Measurements from ENCODE around the gene VWA5B2.
"Not testable (repeated sequence)": the region's sequence is repeated elsewhere in the genome, so short reads cannot be mapped to it uniquely, and the experiment has no call there.

The VWA5B2 gene

DNA sequence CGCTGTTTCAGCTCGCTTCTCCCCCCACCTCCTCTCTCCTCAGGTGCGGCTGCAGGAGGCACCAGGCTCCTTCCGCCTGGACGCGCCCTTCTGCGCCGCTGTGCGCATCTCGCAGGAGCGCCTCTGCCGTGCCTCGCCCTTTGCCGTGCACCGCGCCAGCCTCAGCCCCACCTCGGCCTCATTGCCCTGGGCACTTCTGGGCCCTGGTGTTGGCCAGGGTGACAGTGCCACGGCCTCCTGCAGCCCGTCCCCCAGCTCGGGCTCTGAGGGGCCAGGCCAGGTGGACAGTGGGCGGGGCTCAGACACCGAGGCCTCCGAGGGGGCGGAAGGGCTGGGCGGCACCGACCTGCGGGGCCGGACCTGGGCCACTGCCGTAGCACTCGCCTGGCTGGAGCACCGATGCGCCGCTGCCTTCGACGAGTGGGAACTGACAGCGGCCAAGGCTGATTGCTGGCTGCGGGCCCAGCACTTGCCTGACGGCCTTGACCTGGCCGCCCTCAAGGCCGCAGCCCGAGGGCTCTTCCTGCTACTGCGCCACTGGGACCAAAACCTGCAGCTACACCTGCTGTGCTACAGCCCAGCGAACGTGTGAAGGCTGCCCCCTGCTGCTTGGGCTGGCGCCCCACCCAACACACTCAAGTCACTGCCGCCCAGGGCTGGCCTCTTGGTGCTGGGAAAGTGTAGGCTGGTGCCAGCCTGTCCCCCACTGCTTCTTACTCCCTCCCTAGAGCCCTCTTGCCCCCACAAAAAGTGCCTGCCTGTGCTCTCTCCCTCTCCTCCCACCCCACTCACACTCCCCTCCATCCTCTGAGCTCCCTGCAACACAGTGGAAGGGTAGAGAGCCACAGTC lies 12.3 kb downstream of the VWA5B2 start:
- peak; percentile 75 for DNase-seq (ENCODE audit: low spot score)

DNA sequence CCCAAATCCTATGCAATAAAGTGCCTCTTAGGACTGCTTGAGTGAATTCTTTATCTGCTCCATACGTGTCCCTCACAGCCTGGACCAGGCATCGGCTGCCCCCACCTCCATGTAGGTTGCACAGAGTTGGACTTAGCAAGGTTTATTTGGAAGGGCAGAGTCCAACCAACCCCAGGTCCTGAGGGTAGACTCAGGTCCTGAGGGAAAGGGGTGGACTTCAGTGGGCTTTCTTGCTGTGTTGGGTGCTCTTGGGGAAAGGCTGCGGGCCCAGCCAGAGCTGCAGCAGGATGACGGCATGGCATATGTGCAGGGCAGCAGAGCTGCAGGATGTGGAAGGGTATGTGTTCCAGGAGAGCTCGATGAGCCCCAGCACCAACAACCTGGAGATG lies 12.9 kb downstream of the VWA5B2 start:
- no peak for DNase-seq (ENCODE audit: low spot score)

DNA sequence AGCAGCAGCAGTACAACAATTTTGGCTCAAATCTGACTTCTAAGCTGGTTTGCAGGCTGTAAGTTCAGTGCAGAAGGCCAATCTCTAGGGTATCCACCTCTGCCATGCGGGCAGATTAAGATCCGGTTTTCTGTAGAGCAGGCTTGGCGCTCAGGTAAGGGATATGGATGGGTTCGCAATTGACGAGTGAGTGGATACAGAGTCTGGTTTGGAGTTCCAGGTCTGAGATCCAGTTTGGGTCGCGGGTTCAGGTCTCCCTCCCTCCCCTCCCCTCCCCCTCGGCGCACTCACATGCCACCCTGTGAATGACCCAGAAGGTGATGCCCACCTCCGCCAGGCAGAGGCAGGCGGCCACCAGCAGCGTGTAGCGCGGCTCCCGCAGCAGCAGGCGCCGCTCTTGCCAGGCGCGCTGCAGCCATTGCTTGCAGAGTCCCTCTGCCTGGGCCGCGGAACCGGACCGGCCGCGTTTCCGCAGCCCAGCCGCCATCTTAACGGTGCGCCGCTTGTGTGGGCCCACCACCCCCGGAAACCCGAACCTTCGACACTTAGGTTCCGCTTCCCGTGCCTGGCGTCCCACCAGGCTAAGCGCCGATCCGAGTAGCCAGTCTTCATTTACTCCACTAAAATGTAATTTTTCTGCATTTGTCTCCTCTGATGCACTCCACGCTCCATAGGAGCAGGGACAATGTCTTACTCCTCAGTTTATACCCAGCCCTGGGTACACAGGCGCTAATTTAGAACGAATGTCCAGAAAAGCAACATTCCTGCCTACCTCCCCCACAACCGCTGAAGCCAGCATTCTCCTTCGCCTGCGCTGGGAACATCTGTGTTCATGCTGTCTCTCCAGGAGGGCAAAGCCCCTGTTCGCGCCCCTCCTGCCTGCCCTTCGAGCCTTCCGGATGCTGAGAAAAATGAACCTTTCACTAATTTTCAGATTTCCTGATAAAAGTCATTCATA lies 19.3 kb downstream of the VWA5B2 start, which contains the start of gene ALG3:
TSS of gene ALG3 (minus strand) at position 509 of the 958 bp plus-strand sequence. CDS start at position 487, 22 bp downstream.
- peak; percentile 88 for DNase-seq (ENCODE audit: low spot score)

DNA sequence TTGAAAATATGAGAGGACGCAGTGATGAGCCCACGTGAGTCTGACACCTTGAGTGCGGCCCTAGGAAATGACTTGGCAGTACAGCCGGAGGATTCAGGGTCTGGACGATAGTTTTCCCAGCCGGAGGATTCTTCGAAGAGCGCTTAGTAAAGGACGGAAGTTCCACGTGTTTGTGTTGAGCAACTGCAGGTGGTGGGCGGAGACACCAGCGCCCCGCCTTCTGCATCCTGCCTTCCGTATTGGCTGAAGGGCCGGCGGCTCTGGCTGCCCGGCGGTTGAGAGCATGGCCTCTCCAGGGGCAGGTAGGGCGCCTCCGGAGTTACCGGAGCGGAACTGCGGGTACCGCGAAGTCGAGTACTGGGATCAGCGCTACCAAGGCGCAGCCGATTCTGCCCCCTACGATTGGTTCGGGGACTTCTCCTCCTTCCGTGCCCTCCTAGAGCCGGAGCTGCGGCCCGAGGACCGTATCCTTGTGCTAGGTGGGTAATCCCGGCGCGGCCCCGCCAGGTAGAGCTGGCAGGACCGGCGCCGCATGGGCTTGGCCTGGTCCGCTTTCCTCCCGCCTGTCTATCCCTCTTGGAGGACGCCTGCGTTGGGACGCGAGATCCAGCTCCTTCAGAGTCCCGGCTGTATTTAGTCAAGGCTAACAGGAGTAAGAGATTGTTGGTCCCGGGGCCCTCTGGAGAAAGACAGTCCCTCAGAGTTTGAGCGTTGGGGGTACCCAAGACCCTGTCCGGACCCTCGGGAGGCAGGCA lies 20.2 kb downstream of the VWA5B2 start, which contains the start of gene EEF1AKMT4:
TSS of gene EEF1AKMT4 (plus strand) at position 261 of the 755 bp plus-strand sequence. CDS start at position 284, 23 bp downstream.
- peak; percentile 94 for DNase-seq (ENCODE audit: low spot score)

DNA sequence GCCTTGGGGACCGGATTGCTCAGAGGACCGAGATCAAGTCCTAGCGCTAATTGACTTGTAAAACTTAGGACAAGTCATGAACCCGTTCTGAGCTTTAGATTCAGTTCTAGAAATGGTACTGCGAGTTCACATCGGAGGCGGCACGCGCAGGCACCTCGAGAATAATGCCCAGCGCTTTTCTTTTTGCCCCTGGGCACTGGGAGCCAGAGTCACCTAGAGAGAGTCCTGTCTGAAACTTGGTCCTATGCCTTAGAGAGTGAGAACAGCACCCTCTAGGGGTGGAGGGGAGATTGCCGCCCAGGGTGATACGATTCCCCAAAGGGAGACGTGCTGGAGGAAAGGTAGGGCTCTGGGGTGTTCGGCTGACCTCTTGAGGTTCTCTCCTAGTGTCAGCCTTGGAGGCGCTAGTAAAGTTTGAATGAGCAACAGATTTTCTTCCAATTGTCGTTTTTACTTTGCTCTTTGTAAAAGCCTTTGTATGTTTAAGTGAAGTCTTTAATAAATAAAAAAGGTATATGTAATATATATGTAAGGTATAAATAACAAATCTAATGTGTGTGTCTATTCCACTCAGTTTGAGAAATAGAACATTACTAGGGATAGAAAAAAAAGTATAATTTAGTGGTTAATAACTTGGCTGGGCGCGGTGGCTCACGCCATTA lies 20.9 kb downstream of the VWA5B2 start:
- peak; percentile 81 for DNase-seq (ENCODE audit: low spot score)

DNA sequence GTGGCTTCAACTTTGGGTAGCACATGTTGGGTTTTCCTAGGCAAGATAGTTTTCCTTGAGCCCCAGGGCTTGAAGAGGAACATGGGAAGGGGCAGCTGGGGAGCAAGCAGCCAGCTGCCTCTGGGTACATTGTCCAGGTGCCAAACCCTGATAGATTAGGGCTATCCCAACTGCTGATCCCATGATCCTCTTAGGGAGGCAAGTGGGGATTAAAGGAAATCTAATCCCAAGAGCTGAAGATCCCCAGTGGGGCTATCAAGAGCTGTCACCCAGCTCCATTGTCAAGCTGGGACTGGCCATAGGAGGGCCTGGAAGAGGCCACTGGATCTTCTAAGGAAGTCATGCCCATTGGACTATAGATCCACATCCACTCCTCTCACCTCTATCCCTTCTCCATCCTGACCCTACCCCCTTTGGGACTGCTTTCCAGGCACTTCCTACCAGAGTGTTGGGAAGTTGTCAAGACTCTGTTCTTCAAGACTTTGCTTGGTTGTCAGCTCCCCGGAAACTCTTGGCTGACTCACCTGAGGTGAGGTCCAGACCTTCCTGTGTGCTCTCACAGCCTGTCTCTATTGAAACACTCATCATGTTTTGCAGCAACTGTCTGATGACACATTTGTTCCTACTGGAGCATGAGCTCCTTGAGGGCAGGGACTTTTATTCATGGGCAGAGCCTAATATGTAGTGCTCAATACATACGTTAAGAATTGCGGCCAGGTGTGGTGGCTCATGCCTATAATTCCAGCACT lies 26.1 kb downstream of the VWA5B2 start:
- DNase-seq (ENCODE audit: low spot score): peak; percentile 84

DNA sequence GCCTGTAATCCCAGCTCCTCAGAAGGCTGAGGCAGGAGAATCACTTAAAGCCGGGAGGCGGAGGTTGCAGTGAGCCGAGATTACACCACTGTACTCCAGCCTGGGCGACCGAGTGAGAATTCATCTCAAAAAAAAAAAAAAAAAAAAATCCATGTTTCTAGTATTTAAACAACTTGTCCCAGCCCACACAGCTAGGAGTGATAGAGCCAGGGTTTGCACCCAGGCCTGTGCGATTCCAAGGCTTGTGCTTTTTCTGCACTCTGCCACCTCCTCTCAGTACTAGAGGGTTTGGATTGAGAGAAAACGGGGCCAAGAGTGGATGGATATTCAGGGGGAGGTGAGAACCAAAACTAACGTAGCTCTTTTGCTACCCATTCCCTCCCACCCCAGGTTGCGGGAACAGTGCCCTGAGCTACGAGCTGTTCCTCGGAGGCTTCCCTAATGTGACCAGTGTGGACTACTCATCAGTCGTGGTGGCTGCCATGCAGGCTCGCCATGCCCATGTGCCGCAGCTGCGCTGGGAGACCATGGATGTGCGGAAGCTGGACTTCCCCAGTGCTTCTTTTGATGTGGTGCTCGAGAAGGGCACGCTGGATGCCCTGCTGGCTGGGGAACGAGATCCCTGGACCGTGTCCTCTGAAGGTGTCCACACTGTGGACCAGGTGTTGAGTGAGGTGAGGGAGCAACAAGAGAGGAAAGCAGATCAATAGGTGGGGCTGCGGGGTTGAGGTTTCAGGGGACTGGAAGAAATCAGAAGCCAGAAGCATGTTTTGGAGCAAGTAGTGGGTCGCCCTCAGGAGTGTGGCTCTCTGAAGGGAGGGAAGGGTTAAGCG lies 27.9 kb downstream of the VWA5B2 start:
- DNase-seq (ENCODE audit: low spot score): no peak

DNA sequence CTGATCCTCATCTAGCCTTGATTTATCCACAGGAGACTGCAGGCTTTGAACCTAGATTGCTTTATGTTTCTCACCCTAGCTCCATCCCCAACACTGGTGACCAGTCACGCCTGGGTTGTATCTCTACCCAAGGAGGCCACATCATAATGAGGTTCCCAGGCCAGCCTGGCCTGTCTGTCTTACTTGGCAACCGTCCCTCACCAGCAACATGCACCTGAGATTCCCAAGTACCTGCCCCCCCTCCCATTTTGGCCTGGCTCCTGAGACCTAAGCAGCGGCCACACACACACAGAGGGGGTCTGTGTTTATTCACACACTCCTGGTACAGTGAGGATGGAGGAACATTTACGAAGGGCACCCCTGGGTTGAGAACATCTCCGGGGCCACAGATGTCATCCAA lies 29.5 kb downstream of the VWA5B2 start:
- no peak for DNase-seq (ENCODE audit: low spot score)

DNA sequence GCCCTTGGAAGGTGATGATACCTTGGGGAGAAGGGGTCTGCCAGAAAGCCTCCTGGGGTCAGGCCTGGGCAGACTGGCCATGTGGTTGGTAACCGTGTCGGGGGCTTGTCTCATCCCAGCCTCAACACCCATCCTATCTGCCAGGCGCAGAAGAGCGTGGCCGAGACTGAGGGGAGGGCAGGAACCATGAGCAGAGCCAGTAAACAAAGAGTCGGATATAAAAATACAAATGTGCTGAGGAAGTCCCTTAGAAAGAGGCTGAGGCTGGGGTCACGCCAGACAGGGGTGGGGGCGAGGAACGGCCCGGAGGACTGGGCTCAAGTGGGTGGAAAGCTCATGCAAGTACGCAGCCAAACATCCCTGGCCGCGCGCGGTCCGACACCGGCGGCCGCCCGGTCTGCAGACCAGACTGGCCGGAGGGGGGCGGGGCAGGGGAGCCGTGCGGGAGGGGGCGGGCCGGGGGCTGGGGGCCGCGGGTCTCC lies 30.1 kb downstream of the VWA5B2 start:
- DNase-seq (ENCODE audit: low spot score): no peak

DNA sequence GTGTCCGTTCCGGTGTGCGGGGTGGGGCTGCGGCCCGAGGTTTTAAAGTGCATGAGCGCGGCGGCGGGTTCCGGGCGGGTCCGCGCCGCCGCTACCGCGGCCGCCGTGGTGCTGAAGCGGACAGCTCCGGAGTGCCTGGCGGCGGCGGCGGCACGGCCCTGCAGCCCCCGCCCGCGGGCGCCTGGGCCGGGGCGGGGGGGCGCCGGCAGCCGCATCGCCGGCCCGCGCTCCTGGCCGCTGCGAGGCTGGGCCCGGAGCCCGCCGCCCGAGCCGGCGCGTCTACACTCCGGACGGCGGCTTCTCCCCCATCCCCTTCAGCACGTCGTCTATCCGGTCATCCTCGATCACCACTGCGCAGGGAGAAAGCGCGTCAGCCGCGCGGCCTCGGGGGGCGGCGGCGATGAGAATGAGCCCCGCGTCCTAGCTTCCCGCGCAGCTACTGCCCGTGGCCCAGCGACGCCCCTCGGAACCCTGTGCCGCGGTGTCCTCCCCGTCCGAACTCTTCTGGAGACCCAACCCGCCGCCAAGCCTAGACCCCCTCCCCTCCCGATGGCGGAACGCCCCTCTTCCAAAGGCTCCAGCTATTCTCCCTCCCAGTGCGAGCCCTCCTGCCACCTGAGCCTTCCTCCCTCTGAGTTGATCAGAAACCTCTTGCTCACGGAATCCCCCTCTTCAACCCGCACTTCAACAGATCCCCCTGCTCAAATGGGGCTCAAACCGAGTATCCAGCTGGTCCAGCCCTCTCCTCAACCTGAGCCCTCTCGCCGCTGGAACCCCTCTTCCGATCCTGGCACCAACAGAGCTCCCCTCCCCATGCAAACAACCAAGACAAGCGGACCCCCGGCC lies 30.7 kb downstream of the VWA5B2 start:
- DNase-seq (ENCODE audit: low spot score): peak; percentile 62

DNA sequence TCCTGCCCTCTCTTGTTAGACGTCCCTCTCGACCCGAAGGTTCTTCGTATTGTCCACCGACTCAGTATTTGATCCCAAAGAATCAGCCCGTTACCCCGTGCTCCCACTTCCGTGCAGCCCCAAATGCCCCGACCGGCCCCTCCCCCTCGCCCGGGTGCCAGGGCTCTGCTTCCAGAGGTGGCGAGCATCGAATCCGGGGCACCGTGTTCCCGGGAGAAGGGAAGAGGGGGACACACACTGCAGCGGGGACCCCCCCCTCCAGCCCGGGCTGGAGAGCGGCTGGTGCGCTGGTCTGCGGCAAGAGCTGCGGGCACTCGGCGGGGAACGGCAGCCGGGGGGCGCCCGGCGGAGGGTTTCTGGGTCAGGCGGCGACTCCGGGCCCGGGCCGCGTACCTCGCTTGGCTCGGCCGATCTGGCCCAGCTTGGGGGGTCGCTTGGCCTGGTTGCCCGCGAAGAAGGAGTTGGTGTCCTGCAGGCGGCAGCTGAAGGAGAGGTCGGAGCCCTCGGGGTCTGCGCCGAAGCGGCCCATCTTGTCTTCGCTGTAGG lies 31.4 kb downstream of the VWA5B2 start:
- peak; percentile 57 for DNase-seq (ENCODE audit: low spot score)

DNA sequence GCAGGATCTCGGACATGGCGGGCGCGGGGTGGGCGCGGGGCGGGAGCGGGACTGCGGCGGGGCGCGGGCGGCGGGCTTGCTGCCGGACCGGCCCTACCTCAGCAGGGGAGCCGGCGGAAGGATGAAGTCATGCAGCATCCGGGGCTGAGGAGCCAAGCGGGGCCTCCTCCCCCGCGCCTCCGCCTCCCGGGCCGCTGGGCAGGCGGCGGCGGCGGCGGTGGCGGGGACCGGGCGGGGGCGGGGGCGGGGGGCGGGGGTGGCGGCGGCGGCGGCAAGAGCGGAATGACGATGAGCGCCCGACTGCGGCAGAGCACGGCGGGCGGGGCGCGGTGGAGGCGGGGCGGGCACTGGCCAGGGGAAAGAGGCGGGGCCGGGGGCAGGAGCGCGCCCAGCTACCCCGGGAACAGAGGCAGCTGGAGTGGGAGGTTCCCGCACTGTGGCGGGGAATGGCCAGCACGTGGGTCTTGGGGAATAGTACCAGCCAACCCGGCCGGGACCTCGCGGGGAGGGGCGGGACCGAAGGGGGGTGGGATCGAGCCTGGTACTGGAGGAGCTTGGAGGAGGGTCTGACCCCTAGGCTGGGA lies 32.0 kb downstream of the VWA5B2 start, which contains the start of gene CAMK2N2:
TSS of gene CAMK2N2 (minus strand) at position 284 of the 584 bp plus-strand sequence. CDS start at position 16, 268 bp downstream.
- DNase-seq (ENCODE audit: low spot score): peak; percentile 83

DNA sequence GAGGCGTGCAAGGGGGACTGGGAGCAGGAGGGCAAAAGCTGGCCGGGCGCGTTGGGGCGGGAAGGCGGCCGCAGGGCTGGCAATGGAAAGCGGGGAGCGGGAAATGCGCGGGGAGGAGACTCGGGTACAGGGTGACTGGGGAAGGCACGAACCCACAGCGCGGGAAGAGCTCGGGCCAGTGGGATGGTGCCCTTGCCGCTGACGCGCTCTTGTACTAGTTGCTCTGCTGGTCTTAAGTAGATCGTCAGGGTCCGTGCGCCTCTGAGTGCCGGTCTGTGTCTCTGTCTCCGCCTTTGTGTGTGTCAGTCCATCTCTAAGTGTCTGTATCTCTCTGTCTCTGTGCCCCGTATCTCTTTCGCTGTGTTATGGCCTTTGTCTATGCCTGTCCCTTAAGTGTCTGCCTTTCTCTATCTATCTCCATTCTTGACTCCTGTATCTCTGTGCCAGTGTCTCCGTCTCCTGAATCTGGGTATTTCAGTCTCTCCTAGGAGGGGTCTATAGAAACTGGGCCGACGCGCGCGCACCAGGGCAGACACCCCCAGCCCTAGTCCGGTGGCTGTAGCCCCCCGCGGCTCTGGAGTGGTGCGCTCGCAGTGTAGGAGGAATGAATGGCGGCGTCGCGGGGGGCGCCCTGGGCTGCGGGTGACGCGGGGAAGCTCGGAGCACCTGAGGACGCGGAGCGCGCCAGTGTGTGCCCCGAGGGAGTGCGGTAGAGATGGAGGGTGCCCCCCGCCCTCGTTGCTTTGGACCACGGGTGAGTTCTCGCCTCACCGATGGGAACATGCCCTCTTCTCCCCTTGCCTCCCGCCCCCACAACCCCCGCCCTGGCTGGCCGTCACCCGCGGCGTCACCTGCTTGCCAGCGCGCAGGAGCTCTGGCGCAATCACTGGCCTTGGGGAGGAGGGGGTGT lies 32.7 kb downstream of the VWA5B2 start:
- DNase-seq (ENCODE audit: low spot score): peak; percentile 60

DNA sequence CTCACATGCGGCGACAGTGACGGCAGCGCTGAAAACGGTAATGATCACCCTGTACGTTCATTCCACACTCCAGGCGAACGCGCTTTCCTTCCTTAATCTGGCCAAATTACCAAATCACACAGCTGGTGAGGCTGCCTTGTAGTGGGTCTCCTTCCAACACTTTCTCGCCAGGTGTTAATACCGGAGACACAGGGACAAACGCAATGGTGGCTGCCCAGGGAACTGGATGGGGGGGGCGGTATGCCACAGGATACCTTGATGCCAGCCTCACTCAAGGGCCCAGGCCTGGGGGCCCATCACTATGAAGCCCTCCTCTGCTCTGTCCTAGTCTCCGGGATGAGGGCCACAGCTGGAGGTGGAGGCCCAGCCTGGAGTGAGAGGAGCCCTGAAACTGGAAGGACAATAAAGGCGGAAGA lies 33.4 kb downstream of the VWA5B2 start:
- DNase-seq (ENCODE audit: low spot score): no peak

DNA sequence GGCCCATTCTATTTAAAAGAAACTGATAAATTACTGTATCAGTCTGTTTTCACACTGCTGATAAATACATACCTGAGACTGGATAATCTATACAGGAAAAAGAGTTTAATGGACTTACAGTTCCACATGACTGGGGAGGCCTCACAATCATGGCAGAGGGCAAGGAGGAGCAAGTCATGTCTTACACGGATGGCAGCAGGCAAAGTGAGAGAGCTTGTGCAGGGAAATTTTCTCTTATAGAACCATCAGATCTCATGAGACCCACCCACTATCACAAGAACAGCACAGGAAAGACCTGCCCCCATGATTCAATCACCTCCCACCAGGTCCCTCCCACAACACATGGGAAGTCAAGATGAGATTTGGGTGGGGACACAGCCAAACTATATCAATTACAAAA lies 37.9 kb downstream of the VWA5B2 start:
- not testable (repeated sequence) for DNase-seq (ENCODE audit: low spot score)

DNA sequence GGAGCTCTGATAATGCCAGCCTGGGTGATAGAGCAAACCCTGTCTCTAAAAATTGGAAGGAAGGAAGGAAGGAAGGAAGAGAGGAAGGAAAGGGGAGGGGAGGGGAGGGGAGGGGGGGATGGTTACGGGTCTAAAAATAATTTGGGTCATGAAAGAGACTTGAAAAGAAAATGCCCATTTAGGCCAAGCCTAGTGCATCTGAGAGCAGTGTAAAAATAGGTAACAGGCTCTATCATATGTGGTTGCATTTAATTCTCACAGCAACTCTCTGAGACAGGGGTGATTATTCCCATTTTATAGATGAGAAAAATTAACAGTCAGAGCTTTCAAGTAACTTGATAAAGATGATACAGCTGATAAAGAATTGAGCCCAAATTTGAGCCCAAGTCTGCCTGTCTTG lies 42.9 kb downstream of the VWA5B2 start:
- no peak for DNase-seq (ENCODE audit: low spot score)

DNA sequence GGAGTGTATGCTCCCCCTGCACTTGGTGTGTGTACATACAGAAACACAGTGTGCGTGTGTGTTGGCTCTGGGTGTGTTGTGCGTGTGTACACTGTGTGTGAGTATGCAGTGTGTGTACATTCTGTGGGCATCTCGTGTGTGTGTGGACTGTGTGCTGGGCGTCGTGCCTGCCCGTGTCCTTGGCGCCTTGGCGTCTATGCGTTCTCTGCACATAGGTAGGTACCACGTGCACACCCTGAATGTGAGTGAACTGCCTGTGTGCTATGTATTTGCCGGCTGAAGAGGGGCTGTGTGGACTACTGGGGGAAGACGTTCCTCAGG lies 46.0 kb downstream of the VWA5B2 start:
- DNase-seq (ENCODE audit: low spot score): no peak
